Endometrial microvascular endothelial cells (primary cell): Measurements from ENCODE around the gene ANKH. TPM values are rescaled to one million over a fixed set of nuclear protein-coding genes. Genes with fewer than 3 reads are reported as not detected.
"Not testable (repeated sequence)": the region's sequence is repeated elsewhere in the genome, so short reads cannot be mapped to it uniquely, and the experiment has no call there.

Experiments
- in situ Hi-C: cut with HindIII; loops from 2 replicates; pipeline ENCODE4 v1.10.0; 2017; ENCODE audit warnings: low sequenced_read_pairs, low pct_unique_long_range_greater_than_20kb; ENCODE audit errors: inconsistent ontology term
- total RNA-seq: library from RNA; depleted of rRNA; stranded (reverse); fragments of >200 nt; gene quantifications from one replicate; pipeline ENCODE4 v1.2.3, GENCODE V29; 2015; ENCODE audit errors: inconsistent ontology term

Gene ANKH
- total RNA-seq, 1 donor from 2014 or later, result 24.0 TPM

DNA sequence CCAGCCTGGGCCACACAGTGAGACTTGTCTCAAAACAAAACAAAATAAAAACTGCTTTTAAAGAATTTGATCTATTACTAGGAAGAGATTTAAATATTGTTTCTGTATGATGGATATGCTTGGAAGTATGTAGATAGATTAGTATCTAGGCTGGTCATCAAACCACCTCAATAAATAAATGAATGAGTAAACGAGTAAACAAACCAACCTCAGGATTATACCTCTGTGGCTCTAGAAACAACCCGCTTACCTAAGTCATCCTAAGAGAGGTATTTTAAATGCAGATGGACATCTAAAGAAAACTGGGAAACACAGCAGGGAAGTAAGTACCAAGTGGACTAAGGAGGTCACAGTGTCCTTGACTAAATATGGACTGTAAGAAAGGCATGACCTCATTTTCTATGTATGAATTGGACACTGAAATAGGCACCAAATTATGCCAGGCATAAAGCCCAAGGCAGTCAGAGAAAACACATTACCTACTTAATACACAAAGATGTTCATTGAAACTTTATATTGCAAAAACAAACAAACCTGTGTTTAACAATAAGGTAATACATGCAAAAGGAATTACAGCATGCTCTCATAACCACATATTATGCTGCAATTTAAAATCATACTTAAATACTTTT lies 7.3 kb downstream of the ANKH start:
- in situ Hi-C loops, result loop anchor here (25.0 kb wide), 1 partner anchor 152 kb away; no protein-coding TSS in a partner anchor

DNA sequence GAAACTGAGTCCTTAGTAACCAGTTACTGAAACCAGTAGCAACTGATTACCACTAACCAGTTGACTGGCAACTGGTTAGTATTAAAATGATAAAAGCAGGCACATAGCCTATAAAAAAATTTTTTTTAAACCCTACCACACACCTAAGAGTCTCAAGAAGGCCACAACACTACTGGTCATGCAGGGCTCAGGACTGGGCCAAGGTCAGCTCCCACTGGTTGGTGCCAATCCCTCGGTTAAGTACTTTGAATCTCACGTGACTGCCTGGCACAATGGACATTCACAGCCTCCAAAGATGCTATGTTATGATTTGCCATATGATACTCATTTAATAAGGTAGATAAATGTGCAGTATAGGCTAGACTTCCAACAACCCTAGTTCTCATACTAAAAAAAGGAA lies 8.5 kb downstream of the ANKH start:
- in situ Hi-C loops, result loop anchor here (25.0 kb wide), 1 partner anchor 151 kb away; no protein-coding TSS in a partner anchor

DNA sequence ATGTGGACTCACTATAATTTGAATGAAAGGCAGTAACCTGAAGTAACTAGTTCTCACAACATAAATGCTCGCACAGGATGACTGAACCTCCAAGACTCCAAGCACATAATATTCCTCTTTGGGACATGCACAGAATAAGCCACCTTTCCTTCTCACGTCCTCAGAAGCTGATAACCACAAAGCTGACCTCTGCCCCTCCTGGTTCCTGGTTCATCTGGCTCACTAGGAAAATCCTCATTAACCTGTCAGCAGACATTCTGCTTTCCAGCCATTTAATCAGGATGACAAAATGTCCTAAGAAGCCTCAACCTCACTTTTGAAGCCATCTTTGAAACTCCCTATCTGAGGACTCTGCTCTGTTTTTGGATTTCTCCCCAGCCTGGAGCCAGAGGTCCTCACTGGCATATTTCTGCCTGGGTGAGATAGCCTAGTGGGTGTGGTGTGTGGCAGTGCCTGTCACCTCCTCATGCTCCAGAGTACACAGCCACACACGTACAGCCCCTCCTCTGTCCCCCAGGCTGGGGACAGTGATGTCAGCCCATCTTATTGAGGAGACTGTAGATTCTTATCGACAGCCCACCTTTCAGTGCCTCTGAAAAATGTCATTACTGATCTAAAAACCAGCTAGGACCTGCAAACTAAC lies 10.3 kb downstream of the ANKH start:
- in situ Hi-C loops, result loop anchor here (25.0 kb wide), 1 partner anchor 149 kb away; no protein-coding TSS in a partner anchor

DNA sequence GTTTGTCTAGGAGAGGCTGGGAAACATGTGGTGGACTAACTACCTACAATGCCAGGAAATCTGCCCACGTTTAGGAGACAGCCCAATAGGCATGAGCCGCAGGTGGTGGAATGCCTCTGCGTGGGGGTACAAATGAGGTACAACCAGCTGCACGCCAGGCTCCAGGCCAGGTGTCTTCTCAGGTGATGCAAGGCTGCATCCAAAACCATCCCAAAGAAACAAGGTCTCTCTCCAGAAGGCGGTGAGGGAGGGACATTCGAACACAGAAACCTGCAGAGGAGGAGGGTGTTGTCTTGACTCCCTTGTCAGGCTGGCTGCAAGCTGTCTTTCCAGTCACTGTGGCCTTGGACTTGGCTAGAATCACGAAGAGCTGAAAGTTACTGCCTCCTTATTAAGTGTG lies 11.6 kb downstream of the ANKH start:
- in situ Hi-C loops, result loop anchor here (25.0 kb wide), 1 partner anchor 148 kb away; no protein-coding TSS in a partner anchor

DNA sequence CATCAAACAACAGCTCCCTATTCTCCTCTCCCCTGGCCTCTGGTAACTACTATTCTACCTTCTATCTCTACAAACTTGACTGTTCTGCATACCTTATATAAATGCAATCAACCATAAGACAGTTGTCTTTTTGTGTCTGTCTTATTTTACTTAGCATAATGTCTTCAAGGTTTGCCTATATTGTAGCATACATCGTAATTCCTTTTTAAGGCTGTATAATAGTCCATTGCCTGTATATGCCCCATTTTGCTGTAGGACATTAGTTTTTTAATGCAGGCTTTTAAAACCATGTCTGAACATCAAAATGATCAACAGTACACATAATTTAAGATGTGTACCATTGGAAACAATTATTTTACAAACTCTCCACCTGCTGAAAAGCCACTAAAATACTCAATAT lies 12.4 kb downstream of the ANKH start:
- in situ Hi-C loops, result loop anchor here (25.0 kb wide), 1 partner anchor 147 kb away; no protein-coding TSS in a partner anchor

DNA sequence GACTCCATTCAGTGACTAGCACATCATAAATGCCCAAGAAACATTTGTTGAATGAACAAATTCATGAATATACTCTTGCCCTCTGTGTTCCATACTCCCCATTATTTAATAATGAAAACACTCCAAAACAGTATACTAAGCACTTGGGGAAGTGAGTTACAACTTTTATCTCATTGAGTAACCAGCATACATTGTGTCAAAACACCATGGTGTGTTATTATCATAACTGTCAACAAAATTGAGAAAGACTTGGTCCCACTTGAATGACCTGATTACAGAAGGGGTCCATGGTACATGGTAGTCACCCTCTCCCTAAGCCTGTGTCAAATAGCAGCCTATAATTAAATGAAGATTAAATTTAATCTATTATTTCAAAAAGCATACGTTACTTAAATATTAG lies 16.2 kb downstream of the ANKH start:
- in situ Hi-C loops, result loop anchor here (25.0 kb wide), 1 partner anchor 143 kb away; no protein-coding TSS in a partner anchor

DNA sequence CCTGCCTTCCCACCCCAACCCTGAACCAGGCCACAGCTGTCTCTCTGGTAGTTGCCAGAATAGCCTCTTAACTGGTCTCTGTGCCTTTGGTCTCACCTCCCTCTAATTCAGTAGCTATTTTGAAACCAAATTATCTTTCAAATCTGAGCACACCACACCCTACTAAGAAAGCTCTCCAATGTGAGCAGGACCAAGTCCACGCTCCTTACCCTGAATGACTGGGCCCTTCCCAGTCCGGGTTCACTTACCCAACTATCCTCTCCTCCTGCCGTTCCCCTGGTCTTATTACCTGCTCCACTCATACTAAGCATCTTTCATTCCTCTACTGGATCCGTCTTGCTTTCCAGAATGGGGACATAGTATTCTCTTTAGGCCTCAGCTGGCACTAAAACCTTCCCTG lies 16.8 kb downstream of the ANKH start:
- in situ Hi-C loops, result loop anchor here (25.0 kb wide), 1 partner anchor 142 kb away; no protein-coding TSS in a partner anchor

DNA sequence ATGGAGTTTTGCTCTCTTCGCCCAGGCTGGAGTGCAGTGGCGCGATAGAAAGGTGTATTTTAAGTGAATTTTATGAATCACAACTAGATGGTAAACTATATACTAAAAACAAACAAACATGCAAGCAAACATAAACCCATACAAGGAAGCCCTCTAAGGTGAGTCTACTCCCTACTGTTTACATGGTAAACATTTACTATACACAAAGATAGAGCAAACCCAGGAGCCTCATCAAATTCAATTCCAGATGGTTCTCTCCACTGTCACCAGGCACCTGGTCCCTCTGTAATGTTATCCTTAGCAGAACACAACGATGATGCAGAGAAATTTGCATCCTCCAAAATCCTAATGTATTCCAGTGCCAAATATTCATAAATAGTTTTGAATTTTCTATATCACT lies 17.9 kb downstream of the ANKH start:
- in situ Hi-C loops, result loop anchor here (25.0 kb wide), 1 partner anchor 141 kb away; no protein-coding TSS in a partner anchor

DNA sequence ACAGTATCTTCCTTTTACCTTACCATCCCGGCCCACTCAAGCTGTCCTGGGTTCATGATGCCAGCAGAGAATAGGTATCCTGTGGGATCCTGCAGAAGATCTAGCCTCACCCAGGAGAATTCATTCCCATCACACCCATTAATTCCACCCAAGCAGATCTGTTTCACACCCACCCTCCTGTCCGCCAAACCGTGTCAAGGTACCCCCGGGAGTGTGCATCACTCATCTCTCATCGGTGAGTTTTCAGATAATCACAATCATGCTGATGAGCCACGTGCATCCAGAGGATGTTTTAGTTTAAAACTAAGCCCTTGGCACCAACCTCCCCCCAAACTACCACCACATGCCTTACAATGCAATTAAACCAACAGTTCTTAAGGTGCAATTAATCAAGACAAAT lies 18.8 kb downstream of the ANKH start:
- in situ Hi-C loops, result loop anchor here (25.0 kb wide), 1 partner anchor 140 kb away; no protein-coding TSS in a partner anchor

DNA sequence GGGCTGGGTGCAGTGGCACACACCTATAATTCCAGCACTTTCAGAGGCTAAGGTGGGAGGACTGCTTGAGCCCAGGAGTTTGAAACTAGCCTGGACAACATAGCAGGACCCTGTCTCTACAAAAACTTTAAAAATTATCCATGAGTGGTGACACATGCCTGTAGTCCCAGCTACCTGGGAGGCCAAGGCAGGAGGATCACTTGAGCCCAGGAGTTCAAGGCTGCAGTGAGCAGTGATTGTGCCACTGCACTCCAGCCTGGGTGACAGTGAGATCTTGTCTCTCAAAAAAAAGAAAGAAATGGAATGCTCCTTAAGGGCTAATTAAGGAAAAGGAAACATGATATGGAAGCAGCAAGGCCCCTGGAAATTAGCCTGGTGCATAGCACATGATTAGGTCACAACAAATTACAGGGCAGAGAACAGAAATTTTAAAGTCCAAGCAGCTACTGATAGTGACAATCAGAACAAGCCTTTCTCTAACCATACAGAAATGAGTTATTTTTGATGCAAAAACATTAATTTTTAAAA lies 19.5 kb downstream of the ANKH start:
- in situ Hi-C loops, result loop anchor here (25.0 kb wide), 1 partner anchor 140 kb away; no protein-coding TSS in a partner anchor

DNA sequence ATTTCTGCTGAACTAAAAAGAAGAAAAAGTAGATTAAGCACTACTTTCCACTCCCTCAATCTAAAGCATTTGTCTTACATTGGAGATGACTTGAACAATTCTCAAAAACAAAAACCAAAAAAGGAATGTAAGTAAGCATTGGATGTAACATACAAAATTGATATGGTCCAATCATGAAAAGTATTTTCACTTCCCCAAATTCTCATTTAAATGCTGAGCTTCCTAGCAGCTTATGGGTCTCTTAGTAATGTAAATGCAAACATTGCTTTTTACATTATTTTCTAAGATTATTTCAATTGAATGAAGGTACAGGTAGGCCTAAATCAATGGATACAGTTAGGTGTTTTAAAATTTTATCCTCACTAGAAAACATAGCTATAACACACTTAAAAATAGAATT lies 20.0 kb downstream of the ANKH start:
- in situ Hi-C loops, result loop anchor here (25.0 kb wide), 1 partner anchor 139 kb away; no protein-coding TSS in a partner anchor

DNA sequence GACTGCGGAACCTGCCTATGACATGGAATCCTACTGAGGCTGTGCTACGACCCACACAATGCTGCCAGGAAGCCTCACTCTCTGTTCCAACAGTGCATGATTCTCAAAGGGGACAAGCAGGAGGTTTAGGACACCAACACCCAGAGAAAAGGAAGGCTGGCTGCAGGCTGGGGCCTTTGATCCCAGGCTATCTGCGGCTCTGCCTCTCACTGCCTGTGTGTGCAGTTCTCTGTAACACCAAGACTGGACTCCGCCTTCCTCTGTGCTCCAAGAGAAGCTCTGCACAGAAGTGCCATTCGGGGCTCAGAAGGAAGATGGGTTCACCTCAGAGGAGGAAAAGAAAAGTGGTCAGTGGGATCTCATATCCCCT lies 20.5 kb downstream of the ANKH start:
- in situ Hi-C loops, result loop anchor here (25.0 kb wide), 1 partner anchor 139 kb away; no protein-coding TSS in a partner anchor

DNA sequence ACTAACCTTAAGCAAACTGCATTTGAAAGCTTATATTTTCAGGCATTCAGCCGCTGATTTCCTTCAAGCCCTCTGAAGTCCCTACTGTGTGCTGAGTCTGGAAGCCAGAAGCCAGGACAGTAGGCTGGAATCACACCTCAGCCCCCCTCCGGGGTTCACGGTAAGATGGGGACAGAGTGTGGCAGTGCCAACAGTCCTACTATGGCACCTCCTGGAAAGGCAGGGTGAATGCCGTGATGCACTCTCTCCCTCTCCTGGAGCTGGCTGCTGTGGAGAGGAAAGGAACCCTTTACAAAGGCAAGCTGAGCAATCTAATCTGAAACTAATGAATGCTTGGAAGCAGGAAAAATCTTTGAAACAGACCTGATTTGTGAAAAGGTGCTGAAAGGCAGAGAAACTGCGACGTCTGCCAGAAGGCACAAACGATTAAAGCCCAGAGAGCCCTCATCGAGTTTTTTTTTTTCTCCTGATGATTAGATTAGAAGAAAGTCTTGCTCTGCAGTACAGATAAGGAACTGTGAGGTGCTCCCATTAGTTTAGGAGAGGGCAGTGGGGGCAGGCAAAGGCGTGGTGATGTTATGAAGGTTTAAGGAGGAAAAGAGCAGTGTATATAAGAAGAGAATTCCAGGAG lies 21.0 kb downstream of the ANKH start:
- in situ Hi-C loops, result loop anchor here (25.0 kb wide), 1 partner anchor 138 kb away; no protein-coding TSS in a partner anchor

DNA sequence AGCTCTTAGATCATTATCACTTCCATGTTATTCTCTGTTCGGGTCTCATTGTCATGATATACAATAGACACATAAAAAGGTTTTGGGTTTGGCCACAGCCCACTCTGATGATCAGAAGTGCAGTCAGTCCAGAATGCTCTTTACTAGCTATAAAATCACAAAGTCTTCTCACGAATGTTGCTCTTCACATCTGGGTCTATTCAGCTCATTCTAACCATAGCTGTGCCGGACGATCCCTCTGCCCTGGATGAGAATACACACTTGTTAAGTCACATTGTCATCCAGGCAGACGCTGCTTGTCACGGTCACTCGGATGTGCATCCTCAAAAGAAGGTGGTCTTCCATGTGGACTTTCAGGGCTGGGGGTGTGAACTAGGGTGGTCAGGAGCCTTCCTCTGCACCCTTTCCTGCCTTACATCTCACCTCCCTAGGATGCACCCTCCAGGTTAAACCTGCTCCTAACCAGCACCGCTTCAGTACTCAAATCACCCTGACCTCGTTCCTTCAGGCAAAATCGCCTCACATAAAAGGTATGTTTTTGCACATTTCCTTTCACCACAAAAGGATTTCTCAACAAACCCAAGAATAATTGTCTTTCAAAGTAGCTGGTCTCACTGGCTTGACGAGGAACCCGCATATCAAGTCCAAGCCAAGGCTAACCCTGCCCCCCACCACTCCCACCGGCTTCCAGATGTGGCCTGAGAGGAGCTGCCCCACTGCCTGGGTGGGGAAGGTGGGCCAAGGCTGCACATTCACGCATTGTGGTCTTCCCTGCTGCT lies 21.9 kb downstream of the ANKH start:
- in situ Hi-C loops, result loop anchor here (25.0 kb wide), 1 partner anchor 137 kb away; no protein-coding TSS in a partner anchor

DNA sequence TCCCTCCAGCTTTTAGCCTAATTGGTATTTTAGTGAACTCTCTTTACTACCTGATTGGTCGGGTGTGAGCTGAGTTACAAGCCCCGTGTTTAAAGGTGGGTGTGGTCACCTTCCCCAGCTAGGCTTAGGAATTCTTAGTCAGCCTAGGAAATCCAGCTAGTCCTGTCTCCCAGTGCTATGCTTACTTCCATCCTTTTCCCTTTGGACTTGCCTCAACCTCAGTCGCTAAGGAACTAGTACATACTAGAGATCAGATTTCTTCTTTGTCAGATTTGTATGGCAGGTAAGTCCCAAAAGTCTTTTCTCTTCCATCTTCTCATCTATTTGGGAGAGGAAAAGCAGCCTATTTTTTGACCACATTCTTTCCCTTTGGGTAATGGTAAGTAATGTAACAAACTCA lies 22.6 kb downstream of the ANKH start:
- in situ Hi-C loops, result not testable (repeated sequence)

DNA sequence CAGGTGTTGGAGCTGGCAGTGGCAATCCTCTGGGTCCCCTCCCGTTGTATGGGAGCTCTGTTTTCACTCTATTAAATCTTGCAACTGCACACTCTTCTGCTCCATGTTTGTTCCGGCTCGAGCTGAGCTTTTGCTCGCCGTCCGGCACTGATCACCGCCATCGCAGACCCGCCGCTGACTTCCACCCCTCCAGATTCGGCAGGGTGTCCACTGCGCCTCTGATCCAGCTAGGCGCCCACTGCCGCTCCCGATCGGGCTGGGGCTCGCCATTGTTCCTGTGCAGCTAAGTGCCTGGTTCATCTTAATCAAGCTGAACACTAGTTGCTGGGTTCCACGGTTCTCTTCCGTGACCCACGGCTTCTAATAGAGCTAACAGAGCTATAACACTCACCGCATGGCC lies 23.2 kb downstream of the ANKH start:
- in situ Hi-C loops, result no loop called here

DNA sequence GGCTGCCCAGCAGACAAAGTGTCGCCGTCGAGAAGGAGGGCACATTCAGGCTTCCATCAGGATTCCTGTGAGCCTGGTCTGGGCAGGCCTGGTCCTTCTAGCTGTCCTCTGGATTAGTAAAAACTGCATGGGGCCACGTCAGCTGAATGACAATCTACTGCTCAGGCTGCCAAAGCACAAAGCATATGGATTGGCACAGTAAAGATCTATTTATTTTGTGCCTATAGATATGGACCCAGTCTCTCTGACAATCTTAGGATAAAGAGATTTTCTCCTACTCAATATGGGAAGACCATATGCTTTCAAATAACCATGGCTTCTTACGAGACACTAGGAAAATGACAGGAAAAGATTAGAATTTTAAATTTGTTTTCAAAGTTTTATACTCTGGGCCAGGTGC lies 24.1 kb downstream of the ANKH start:
- in situ Hi-C loops, result no loop called here

DNA sequence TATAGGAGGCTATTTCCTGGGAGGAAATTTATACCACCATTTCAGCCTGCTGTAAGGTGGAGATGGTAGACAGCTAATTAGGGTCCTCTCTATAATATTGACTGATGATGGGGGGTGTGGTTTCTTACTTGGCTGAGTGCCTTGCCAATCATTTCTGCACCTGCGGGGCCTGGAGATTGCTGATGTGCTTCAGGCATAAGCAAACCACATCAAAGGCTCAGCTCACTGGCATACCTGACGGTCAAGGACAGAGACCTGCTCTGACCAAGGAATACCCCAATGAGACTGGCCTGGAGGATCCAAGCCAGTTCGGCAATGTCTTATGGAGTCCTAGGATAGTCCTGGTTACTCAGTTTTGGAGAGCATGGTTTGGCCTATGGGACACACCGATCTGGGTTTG lies 29.5 kb downstream of the ANKH start:
- in situ Hi-C loops, result no loop called here

DNA sequence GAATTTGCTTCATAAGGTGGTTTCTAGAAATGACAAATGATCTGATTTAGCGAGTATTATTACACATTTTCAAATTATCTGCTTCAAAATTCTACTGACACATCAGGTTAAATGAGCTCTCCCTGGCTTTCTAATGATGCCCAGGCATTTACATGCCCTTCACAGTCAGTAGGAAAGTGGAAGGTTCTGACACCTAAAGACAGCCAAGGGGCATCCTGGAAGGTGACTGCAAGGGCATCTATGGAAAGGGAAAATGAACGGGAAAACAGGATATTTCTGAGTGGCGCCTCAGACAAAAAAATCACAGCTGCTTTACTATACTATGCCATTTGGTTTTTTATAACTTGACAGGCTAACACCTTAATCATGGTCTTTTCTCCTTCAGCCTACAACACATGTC lies 31.0 kb downstream of the ANKH start:
- in situ Hi-C loops, result no loop called here
